ENCODE data around the gene PKIG. TPM values are rescaled to one million over a fixed set of nuclear protein-coding genes. Genes with fewer than 3 reads are reported as not detected.

The PKIG gene
- total and polyA plus RNA-seq, 9 donors = 37.0 to 114 (median 49.9) TPM

- Histone ChIP-seq H3K27me3 (no peaks in the 10 kb centered on the region), H3K36me3 (no peaks in the 10 kb centered on the region), H3K4me1 (ENCODE audit: insufficient read depth) (peaks cover 15% of the 10 kb centered on the region), H3K27ac (no peak overlapping the region), H3K4me3 (no peak overlapping the region), H3K9me3 (no peaks in the 10 kb centered on the region)
- no peak for DNase-seq
- TF ChIP-seq, protein P1, sequence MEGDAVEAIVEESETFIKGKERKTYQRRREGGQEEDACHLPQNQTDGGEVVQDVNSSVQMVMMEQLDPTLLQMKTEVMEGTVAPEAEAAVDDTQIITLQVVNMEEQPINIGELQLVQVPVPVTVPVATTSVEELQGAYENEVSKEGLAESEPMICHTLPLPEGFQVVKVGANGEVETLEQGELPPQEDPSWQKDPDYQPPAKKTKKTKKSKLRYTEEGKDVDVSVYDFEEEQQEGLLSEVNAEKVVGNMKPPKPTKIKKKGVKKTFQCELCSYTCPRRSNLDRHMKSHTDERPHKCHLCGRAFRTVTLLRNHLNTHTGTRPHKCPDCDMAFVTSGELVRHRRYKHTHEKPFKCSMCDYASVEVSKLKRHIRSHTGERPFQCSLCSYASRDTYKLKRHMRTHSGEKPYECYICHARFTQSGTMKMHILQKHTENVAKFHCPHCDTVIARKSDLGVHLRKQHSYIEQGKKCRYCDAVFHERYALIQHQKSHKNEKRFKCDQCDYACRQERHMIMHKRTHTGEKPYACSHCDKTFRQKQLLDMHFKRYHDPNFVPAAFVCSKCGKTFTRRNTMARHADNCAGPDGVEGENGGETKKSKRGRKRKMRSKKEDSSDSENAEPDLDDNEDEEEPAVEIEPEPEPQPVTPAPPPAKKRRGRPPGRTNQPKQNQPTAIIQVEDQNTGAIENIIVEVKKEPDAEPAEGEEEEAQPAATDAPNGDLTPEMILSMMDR (IDR thresholded peaks at IDR 0.05) = no peak
- TF ChIP-seq POLR2A (IDR thresholded peaks at IDR 0.05) (no peak), EP300 (IDR thresholded peaks at IDR 0.05) (no peak)
- intact Hi-C loops (cut with DNase I) = no loop called here
- 49 to 69% (median 64%) methylated on average over 3 of the region's 3 CpGs for WGBS, 3 donors
These were observed 6.1 kb upstream of the PKIG start for GRCh38 chr20:44576297-44576696.

GRCh38 chr20:44579313-44580081, 2.9 kb upstream of the PKIG start:
- TF ChIP-seq EP300 (IDR thresholded peaks at IDR 0.05) = no peak
- TF ChIP-seq POLR2A (IDR thresholded peaks at IDR 0.05) = no peak
- TF ChIP-seq, protein P1 (IDR thresholded peaks at IDR 0.05) = no peak
- H3K9me3 ChIP-seq = no peaks in the 10 kb centered on the region
- no peaks in the 10 kb centered on the region for H3K36me3 ChIP-seq
- H3K4me3 ChIP-seq = no peak overlapping the region
- WGBS, 3 donors = 70 to 78% (median 72%) methylated on average over 8 of the region's 8 CpGs
- H3K27ac ChIP-seq = no peak overlapping the region
- peaks cover 9% of the 10 kb centered on the region for H3K4me1 ChIP-seq (ENCODE audit: insufficient read depth)
- intact Hi-C loops (cut with DNase I) = no loop called here
- DNase-seq = no peak
- H3K27me3 ChIP-seq = no peaks in the 10 kb centered on the region

DNA sequence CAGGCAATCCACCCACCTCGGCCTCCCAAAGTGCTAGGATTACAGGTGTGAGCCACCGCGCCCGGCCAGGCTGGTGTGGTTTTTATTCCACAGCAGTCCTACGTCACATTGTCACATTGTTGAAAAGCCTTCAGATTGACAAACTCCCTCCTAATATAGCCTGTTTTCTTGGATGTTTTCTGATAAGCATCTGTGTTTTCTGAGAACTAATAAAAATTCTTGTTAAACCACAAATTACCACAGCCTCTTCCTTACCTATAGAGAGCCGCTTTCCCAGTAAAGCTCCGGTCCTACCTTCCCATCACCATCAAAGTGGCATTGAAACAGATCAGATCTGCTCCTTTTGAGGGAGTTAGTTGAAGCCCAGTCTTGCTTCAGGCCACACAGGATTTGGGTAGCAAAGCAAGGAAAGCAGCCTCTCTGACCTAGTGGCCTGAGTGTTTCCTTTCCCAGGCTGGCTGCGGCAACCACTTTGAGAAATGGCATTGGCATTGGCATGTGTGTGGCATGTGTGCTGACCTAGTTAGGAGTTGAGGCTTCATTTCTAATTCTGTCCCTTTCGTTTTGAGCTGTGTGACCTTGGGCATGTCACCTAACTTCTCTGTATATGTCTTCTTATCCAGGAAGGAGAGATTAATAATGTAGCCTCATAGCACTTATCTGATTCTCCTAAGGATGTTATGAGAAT, 1.7 kb upstream of the PKIG start:
- 84 to 87% (median 85%) methylated on average over 9 of the region's 9 CpGs for WGBS, 3 donors
- intact Hi-C loops (cut with DNase I) = no loop called here
- TF ChIP-seq POLR2A (IDR thresholded peaks at IDR 0.05) = no peak
- H3K4me1 ChIP-seq (ENCODE audit: insufficient read depth) = peaks cover 13% of the 10 kb centered on the region
- no peak overlapping the region for H3K4me3 ChIP-seq
- DNase-seq = no peak
- no peaks in the 10 kb centered on the region for H3K36me3 ChIP-seq
- no peak overlapping the region for H3K27ac ChIP-seq
- no peaks in the 10 kb centered on the region for H3K27me3 ChIP-seq
- no peaks in the 10 kb centered on the region for H3K9me3 ChIP-seq

DNA sequence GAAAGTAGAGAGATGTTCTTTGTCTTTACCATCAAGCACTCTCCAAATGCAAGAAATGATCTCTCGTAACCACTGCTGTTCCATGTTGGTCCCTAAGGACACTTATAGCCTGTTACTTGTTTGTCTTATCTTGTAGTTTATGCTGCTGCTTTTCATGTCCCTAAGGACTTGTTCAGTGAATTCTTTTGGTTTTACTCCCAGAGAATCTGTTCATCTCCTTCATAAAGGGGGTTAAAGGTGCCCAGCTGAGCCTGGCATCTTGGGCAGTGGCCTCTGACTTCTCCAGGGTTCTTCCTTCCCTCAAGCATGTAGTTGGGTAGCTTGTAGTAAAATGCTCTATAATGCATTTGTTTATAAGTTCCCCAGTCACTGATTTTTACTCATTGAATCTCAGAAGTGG, 864 bp upstream of the PKIG start:
- peak overlapping the region in 1 of 2 donors; percentile 65 for H3K27ac ChIP-seq
- no peak for TF ChIP-seq EP300 (IDR thresholded peaks at IDR 0.05)
- TF ChIP-seq POLR2A (IDR thresholded peaks at IDR 0.05) = no peak
- TF ChIP-seq, protein P1 (IDR thresholded peaks at IDR 0.05) = no peak
- intact Hi-C loops (cut with DNase I) = no loop called here
- no peaks in the 10 kb centered on the region for H3K9me3 ChIP-seq
- peaks cover 17% of the 10 kb centered on the region for H3K4me1 ChIP-seq (ENCODE audit: insufficient read depth)
- no peak overlapping the region for H3K4me3 ChIP-seq
- H3K36me3 ChIP-seq = no peaks in the 10 kb centered on the region
- H3K27me3 ChIP-seq = no peaks in the 10 kb centered on the region
- WGBS, 3 donors = 82 to 87% (median 85%) methylated on average over 1 of the region's 1 CpG
- no peak for DNase-seq

GRCh38 chr20:44583157-44583556, 778 bp downstream of the PKIG start:
- no peak for TF ChIP-seq EP300 (IDR thresholded peaks at IDR 0.05)
- Histone ChIP-seq H3K27ac (peak overlapping the region in 1 of 2 donors; percentile 55), H3K4me1 (ENCODE audit: insufficient read depth) (peaks cover 21% of the 10 kb centered on the region), H3K4me3 (peak overlapping the region; percentile 39), H3K27me3 (no peaks in the 10 kb centered on the region), H3K36me3 (no peaks in the 10 kb centered on the region), H3K9me3 (no peaks in the 10 kb centered on the region)
- no peak for DNase-seq
- WGBS, 3 donors = 4 to 10% (median 10%) methylated on average over 1 of the region's 1 CpG
- intact Hi-C loops (cut with DNase I) = no loop called here

Measured in ovary (tissue), 9 donors.